Endometrial microvascular endothelial cells (primary cell): ENCODE measurements around the gene TSPAN7. TPM values are rescaled to one million over a fixed set of nuclear protein-coding genes. Genes with fewer than 3 reads are reported as not detected.

ENCODE experiments used
- in situ Hi-C: cut with HindIII; loops from 2 replicates; pipeline ENCODE4 v1.10.0; 2017; ENCODE audit warnings: low sequenced_read_pairs, low pct_unique_long_range_greater_than_20kb; ENCODE audit errors: inconsistent ontology term
- total RNA-seq: library from RNA; depleted of rRNA; stranded (reverse); fragments of >200 nt; gene quantifications from one replicate; pipeline ENCODE4 v1.2.3, GENCODE V29; 2015; ENCODE audit errors: inconsistent ontology term

Gene TSPAN7
- total RNA-seq, 1 donor from 2014 or later: not detected

DNA sequence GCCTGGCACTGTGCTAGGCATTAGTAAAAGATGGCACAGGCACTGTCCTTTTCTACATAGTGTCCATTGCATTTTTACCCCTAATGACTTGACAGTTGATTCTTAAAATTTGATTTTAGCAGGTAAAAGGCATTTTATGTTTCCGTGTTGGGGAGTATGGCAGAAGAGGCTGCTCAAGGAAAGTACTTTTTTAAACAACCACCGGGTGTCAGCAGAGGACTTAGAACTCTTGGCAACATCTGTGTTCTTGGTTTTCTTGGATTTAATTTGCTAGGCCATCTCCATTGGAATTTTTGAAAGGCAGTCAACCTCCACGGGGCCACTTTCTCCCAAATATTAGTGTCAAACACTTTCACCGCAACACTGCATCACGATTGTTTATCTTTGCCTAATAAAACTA, 102.9 kb downstream of the TSPAN7 start:
- in situ Hi-C loops: no loop called here

DNA sequence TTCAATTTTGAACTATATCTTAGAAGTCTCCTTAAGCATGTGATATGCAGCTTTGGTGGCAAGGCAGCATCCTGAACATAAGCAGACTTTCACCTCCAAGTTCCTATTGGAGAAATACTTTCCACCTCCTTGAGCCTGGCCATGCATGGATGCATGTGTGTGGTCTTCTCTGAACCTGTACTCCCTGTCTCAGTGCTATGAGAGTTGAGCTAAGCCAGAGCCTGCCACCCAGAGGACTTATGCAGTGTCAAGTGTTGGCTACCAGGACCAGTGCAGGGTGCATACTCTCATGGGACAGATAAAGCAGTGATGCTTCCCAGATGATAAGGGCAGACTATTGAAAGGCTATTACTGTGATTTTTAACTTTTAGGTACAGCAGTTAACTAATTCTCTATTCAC, 105.6 kb downstream of the TSPAN7 start:
- in situ Hi-C loops: no loop called here

DNA sequence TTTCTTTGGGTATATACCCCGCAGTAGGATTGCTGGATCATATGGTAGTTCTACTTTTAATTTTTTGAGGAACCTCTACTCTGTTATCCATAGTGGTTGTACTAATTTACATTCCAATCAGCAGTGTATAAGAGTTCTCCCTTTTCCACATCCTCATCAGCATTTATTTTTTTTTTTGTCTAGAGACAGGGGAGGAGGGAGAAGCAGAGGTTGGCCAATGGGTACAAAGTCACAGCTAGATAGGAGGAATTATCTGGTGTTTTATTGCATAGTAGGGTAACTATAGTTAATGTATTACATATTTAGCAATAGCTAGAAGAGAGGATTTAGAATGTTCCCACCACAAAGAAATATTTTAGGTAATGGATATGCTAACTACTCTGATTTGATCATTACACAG, 107.4 kb downstream of the TSPAN7 start:
- in situ Hi-C loops: no loop called here

DNA sequence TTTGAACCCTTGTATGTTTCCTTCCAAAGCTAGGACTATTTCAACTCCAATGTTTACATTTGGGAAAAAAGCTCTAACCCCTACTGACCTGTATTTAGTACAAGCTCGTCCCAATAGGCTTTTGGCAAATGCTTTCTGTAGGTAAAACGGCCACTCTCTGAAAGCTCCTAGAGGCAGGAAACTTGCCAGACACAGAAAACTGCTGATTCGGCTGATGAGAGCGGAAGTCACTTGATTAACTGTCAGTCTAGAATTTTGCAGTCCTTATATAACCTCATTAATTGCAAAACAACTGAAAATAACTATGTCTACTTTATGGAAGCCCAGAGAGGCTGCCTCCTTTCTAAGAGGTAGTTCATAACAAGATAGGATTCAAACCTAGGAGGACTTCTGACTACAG, 108.1 kb downstream of the TSPAN7 start:
- in situ Hi-C loops: no loop called here

DNA sequence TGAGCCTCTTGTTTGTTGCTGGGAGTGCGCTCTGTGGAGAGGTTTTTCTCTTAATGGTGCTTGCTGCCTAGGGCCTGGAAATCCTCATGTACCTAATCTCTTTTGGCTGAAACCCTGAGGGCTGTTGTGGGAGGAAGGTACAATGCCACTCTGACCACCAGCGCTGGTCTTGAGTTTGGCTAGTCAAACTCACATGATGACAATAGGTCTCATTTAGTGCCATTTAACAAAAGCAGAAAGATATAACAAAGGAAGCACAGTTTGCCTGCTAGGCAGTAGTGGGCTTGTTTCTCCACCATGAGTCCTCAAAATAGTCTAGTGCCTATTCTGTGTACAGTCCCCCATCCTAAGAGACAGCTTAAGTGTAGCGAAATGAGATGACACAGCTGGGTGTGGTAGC, 111.3 kb downstream of the TSPAN7 start:
- in situ Hi-C loops: no loop called here

DNA sequence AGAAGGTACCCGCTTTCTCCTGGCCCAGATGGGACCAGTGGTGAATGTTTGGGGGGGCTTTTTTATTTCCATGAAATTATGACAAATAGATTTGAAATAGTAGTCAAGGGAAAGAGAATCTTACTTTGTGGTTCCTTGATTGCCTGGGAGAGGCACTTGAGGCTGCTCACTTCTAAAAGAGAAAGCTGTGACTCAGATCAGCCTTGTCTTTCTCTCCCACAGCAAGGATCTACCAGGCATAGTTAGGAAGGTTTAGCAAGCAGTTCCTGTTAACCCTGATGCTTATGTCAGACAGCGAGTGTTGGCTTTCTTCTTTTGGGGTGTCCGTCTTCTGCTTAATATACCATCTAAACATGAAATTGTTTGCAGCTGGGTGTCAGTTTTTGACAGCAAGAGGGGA, 114.5 kb downstream of the TSPAN7 start:
- in situ Hi-C loops: no loop called here

DNA sequence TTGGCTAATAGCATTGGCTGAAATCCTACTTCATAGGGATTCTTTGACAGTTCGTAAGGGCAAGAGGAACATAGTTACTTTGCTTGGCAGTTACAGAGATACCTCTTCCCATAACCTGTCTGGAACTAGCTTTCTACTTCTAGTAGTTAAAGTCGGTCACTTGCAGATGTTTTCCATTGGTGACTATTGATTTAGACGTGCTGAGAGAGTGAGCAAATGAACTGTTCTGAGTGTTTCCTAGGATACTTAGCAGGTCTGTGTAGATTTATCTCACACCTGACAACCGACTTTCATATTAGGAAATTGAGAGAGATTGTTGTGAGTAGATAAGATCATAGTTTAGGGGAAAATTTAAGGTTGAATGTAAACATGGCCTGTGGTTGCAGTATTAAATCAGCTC, 116.8 kb downstream of the TSPAN7 start:
- in situ Hi-C loops: no loop called here

DNA sequence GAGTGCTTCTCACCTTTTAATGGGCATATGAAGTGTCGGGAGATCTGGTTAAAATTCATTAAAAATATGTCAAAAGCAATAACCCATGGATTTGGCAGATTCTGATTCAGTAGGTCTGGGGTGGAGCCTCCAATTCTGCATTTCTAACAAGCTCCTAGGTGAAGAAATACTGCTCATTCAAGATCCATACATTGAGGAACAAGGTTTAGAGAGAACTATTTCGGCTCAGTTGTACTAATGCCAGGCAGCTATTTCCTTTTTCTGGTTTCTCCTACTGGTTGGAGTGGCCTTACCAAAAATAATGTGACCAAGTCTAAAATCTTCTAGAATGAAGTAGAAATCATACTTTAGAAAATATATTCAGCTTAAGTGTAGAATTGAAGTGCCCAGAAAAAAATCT, 117.5 kb downstream of the TSPAN7 start:
- in situ Hi-C loops: no loop called here

DNA sequence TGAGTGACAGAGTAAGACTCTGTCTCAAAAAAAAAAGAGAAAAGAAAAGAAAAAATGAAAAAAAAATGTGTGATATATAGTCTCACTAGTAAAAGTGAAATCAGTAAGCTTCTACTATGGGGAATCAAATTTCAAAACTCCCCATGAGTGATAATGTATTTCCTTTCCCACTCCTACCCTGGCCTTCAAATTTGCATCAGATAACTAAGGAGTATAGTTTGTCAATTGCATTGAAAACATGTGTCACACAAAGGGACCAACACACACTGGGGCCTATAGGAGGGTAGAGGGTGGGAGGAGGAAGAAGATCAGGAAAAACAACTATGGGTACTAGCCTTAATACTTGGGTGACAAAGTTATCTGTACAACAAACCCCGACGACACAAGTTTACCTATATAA, 118.4 kb downstream of the TSPAN7 start:
- in situ Hi-C loops: no loop called here

DNA sequence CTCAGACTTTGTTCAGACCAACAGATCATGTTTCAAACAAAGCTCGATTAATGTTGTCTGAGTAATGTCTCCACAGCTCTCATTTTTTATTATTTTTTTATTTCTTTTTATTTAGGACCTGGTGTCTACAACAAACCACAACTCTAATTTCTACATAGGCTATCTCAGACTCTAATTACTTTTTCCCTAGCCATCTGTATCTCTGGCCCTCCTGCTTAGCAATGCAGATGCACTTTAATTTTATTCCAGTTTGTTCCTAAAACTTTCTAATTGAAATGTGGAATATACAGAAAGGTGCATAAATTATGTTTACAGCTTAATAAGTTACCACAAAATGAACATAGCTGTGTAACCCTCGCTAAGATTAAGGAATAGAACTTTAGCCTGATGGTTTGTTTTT, 120.8 kb downstream of the TSPAN7 start:
- in situ Hi-C loops: no loop called here

DNA sequence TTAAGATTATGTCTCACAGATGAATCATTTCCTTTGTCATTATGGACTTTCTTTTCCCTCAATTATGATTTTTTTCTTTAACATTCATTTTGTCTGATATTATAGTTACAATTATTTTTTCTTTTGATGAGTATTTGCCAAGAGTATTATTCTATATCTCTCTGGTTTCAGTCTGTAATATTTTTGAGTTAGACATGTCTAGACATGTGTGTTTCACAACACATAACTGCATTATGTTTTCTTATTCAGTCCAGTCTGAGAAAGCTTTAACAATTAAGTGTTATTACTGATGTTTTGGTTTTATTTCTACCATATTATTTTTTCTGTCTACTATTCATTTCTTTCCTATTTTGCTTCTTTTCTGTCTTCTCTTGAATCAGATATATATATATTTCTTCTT, 131.6 kb downstream of the TSPAN7 start:
- in situ Hi-C loops: no loop called here

DNA sequence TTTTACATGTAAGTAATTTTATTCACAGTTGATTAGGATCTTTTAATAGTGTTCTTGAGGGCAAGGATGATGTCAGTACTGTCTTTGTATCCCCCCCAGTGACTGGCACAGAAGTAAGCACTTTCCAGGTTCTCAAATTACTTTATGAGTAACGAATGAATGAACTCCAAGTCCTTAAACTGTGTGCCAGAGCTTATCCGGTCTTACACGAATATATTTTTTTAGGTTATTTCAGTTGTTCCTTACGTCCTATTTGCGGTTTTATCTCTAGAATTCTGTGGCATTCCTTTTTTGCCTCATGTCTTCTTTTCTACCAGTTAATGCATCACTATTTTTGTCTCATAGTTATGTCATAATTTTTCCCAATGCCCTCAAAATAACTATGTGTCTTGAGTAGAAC, 133.1 kb downstream of the TSPAN7 start:
- in situ Hi-C loops: no loop called here

DNA sequence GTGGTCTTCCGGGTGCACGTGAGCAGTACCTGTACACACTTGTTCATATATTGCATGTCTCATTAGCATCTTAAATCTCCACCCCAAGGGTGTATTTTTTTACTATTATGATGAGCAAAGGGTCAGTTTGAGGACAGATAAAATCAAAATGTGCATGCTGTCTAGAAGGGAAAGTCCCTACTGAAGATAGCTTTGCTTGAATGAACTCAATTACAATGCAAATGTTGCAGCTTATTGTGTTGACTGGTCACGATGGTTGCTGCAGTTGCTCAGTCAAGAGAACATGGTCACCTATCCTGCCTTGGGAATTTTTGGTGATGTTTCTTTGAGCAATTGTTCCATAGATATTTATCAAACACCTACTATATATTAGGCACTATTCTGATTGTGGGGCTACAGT, 136.1 kb downstream of the TSPAN7 start:
- in situ Hi-C loops: no loop called here

DNA sequence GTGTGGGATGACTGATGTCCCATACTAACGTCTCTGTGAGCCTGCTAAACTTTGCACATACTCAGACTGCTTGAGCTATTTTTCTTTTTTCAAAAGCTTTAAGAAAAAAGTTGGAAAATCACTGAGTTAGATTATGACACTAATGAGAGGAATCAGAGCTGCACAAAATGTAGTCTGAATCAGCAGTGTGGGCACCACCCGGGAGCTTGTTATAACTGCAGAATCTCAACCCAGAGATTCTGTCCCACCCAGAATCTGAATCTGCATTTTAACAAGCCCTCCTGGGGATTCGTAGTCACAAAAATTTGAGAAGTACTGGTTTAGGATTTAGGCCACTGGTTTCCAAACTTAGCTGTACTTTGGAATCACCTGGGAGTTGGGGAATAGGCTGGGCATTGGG, 137.8 kb downstream of the TSPAN7 start:
- in situ Hi-C loops: no loop called here

DNA sequence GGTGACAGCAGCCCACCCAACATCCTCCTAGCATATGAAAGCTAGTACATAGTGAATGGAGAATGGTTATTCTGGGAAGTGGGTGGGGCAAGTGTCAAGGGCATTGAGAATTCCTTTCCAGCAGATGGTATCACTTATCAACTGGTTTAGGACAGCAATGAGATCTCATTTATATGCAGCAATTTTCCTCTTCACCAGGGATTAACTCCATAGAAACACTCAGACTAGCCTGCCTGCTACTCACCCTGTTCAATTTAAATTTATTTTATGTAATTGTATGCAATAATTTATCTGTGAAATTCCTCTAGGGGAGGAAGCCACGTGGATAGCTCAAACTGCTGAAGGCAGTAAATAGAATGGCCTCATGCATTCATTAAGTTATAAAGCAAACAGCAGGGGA, 138.4 kb downstream of the TSPAN7 start:
- in situ Hi-C loops: no loop called here

DNA sequence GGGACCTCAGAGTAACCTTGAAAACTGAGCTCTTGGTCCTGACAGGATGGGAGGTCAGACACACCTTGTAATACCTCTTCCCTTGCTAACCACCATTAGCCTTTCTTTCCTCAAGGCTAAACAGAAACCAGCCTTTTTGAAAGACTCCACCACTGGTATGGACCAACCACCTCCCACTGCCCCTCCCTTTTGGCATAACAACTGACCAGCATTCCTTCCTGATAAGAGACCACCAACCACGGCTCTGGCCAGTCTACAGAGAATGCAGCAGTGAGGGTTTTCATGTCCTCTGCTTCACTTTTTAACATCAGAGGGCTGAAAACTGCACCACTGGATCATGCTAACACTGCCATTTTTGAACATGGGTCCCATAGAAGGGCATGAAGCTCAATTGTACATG, 139.7 kb downstream of the TSPAN7 start:
- in situ Hi-C loops: no loop called here

DNA sequence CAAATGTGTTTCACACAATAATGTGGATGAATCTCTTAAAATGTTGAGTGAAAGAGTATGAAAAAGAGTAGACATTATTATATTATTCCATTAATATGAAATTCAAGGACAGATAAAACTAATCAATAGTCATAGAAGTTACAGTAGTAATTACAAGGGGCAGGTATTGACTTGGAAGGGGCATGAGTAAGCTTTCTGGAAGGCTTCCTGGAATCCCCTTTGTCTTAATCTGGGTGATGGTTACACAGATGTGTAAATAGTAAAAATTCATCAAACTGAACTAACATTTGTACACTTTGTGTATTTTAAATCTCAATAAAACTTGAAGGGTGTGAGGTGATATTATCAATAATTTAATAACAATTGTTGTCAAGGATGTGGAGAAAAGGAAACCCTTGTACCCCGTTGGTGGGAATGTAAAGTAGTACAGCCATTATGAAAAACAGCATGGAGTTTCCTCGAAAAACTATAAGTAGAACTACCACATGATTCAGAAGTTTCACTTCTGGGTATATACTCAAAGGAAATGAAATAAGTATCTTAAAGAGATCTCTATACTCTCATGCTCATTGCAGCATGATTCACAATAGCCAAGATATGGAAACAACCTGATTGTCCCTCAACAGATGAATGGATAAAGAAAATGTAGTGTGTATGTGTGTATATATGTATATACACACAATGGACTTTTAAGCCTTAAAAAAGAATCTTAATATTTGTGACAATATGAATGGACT, 143.0 kb downstream of the TSPAN7 start:
- in situ Hi-C loops: no loop called here

DNA sequence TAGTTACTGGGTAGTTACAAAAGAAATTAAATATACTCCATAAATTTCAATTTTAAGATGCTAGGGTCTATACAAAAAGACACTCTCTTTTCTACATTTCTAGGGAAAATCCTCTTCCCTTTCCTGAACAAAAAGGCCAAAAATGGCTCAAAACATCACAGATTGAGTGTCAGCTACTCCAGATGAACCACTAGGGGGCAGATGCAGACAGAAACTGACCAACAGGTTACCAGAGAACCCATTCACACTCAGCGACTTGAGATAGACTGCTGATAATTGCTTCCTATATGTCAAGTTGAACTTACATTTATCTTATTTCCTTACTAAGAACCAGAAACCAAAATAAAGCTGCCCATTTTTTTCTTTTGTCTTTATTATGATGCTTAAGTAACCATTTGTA, 156.5 kb downstream of the TSPAN7 start:
- in situ Hi-C loops: no loop called here

DNA sequence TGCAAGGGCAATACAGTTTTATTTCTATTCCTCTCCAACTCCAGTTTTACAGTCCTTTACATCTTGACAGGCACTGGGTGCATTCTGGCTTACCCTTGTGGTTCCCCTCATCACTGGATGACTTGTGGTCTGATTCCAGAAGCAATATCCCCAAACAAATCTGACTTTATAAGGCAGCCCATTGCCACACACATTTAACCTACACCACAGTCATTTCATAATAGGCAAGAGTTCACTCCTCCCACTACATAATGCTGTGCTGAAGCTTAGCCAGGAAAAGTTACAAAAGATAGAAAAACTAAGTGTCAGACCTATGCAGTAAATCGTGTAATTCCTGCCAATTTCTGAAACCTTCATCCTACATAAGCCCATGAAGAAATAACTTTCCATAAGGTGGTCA, 157.0 kb downstream of the TSPAN7 start:
- in situ Hi-C loops: no loop called here

DNA sequence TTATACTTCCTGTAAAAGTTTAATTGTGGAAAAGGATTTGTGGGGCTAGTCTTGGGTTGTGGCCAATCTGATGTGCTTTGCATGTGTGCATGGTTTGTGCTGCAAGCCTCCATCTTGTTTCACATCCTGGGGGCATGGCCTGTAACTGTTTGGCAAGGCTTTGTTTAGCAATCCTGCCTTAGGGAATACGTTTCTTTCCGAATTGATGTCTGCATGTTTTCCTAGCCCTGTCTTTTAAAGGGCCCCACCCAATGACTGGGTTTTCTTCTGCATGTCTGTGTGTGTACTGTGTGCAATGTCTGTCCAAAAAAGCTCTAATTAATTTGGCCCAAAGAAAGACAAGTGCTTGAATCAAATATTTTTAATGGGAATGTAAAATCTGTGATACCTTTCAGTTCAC, 165.3 kb downstream of the TSPAN7 start:
- in situ Hi-C loops: no loop called here

DNA sequence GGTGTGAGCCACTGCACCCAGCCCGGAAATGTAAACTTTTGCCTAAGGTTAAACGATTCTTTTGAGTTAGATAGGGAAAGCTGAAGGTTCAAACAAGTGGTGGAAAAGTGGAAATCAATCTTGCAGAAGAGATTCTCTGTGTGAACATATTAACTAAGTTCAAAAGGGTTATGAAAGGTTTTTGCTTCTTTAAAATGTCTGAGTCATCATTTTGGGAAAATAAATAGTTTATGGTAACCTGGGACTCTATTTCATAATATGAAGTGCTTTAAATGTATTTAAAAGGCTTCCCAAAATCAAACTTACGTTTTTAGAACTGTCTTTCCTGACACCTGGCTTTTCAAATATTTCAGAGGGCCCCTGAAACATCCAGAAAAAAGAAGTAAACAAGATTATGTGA, 166.3 kb downstream of the TSPAN7 start:
- in situ Hi-C loops: no loop called here
